ENCODE measurements around the gene HP.
"Not testable (repeated sequence)": the region's sequence is repeated elsewhere in the genome, so short reads cannot be mapped to it uniquely, and the experiment has no call there.

Gene HP

GRCh38 chr16:72043539-72043938, 10.8 kb upstream of the HP start:
- DNase-seq (ENCODE audit: low spot score), result no peak

GRCh38 chr16:72044296-72044695, 10.0 kb upstream of the HP start:
- DNase-seq (ENCODE audit: low spot score), result no peak

GRCh38 chr16:72044825-72045359, 9.4 kb upstream of the HP start:
- DNase-seq (ENCODE audit: low spot score), result no peak

GRCh38 chr16:72049110-72049509, 5.2 kb upstream of the HP start:
- no peak for DNase-seq (ENCODE audit: low spot score)

GRCh38 chr16:72050769-72051464, 3.4 kb upstream of the HP start:
- no peak for DNase-seq (ENCODE audit: low spot score)

GRCh38 chr16:72051818-72052217, 2.5 kb upstream of the HP start:
- no peak for DNase-seq (ENCODE audit: low spot score)

- DNase-seq (ENCODE audit: low spot score), result no peak
These were observed 1.6 kb downstream of the HP start for GRCh38 chr16:72055911-72056310.

- not testable (repeated sequence) for DNase-seq (ENCODE audit: low spot score)
These were observed 3.0 kb downstream of the HP start for GRCh38 chr16:72057313-72057712.

- DNase-seq (ENCODE audit: low spot score), result not testable (repeated sequence)
These were observed 4.8 kb downstream of the HP start for GRCh38 chr16:72059060-72059459.

- DNase-seq (ENCODE audit: low spot score), result no peak
These were observed 6.1 kb downstream of the HP start for GRCh38 chr16:72060405-72060804.

GRCh38 chr16:72061564-72061963, 7.3 kb downstream of the HP start:
- DNase-seq (ENCODE audit: low spot score), result no peak

GRCh38 chr16:72064361-72064894, 10.1 kb downstream of the HP start:
- no peak for DNase-seq (ENCODE audit: low spot score)

- no peak for DNase-seq (ENCODE audit: low spot score)
These were observed 12.4 kb downstream of the HP start for GRCh38 chr16:72066747-72067146.

GRCh38 chr16:72068930-72069329, 14.6 kb downstream of the HP start:
- DNase-seq (ENCODE audit: low spot score), result no peak

- no peak for DNase-seq (ENCODE audit: low spot score)
These were observed 18.4 kb downstream of the HP start for GRCh38 chr16:72072514-72073342.

- no peak for DNase-seq (ENCODE audit: low spot score)
These were observed 19.4 kb downstream of the HP start for GRCh38 chr16:72073560-72074230.

GRCh38 chr16:72075067-72075466, 20.8 kb downstream of the HP start:
- DNase-seq (ENCODE audit: low spot score), result not testable (repeated sequence)

- not testable (repeated sequence) for DNase-seq (ENCODE audit: low spot score)
These were observed 22.8 kb downstream of the HP start for GRCh38 chr16:72076991-72077706.

GRCh38 chr16:72083778-72084404, 29.6 kb downstream of the HP start:
- DNase-seq (ENCODE audit: low spot score), result no peak

GRCh38 chr16:72084445-72084844, 30.1 kb downstream of the HP start:
- no peak for DNase-seq (ENCODE audit: low spot score)

- no peak for DNase-seq (ENCODE audit: low spot score)
These were observed 30.7 kb downstream of the HP start for GRCh38 chr16:72085002-72085401.
